Neural cell (in vitro differentiated cells): ENCODE results near the gene PRKCQ. TPM values are rescaled to one million over a fixed set of nuclear protein-coding genes. Genes with fewer than 3 reads are reported as not detected.

Source experiments
- H2AFZ ChIP-seq: fragments of 200-600, 300-800 bp; sonication (generic), shearing (Covaris generic); 2 replicates; pipeline ENCODE4 v1.6.0; 2014; ENCODE audit warnings: low read depth, mild to moderate bottlenecking, antibody characterized with exemption, low read length, moderate library complexity
- H3F3A ChIP-seq: fragments of 200-600 bp; shearing (Covaris generic); 2 replicates; pipeline ENCODE4 v1.6.1; 2016; ENCODE audit warnings: mild to moderate bottlenecking, moderate library complexity, mixed read lengths, antibody characterized with exemption, low read length; ENCODE audit not compliant: insufficient read depth, poor library complexity, severe bottlenecking
- H3K27ac ChIP-seq: fragments of 200-600, 300-800 bp; sonication (generic), shearing (Covaris generic); 2 replicates; pipeline ENCODE4 v1.5.1; 2014; ENCODE audit warnings: mild to moderate bottlenecking, low read length, moderate library complexity
- H3K27me3 ChIP-seq: fragments of 300-800, 200-600 bp; sonication (generic), shearing (Covaris generic); 2 replicates; pipeline ENCODE4 v1.6.0; 2014; ENCODE audit warnings: mild to moderate bottlenecking, low read depth, low read length, moderate library complexity; ENCODE audit not compliant: insufficient read depth
- H3K36me3 ChIP-seq: fragments of 300-800, 200-600 bp; sonication (generic), shearing (Covaris generic); 2 replicates; pipeline ENCODE4 v1.5.1; 2014; ENCODE audit warnings: mild to moderate bottlenecking, antibody characterized with exemption, low read length, moderate library complexity; ENCODE audit not compliant: insufficient read depth
- H3K4me2 ChIP-seq: fragments of 300-800, 200-600 bp; sonication (generic), shearing (Covaris generic); 2 replicates; pipeline ENCODE4 v1.6.0; 2014; ENCODE audit warnings: mild to moderate bottlenecking, low read length
- H3K4me3 ChIP-seq: fragments of 300-800, 200-600 bp; sonication (generic), shearing (Covaris generic); 2 replicates; pipeline ENCODE4 v1.5.1; 2014; ENCODE audit warnings: mild to moderate bottlenecking, low read length, moderate library complexity
- H3K79me2 ChIP-seq: fragments of 200-600 bp; shearing (Covaris generic); replicated peaks from 2 replicates; pipeline ENCODE4 v1.6.0; 2014; ENCODE audit warnings: mild to moderate bottlenecking, low read length, moderate library complexity; ENCODE audit not compliant: insufficient read depth
- H3K9ac ChIP-seq: fragments of 300-800, 200-600 bp; sonication (generic), shearing (Covaris generic); 2 replicates; pipeline ENCODE4 v1.6.1; 2016; ENCODE audit warnings: mild to moderate bottlenecking, low read length, mixed read lengths
- H3K9me2 ChIP-seq: fragments of 200-600 bp; shearing (Covaris generic); 2 replicates; pipeline ENCODE4 v1.6.1; 2016; ENCODE audit warnings: mild to moderate bottlenecking, low read length, mixed read lengths; ENCODE audit not compliant: insufficient read depth
- H3K9me3 ChIP-seq: fragments of 200-600, 300-800 bp; sonication (generic), shearing (Covaris generic); 2 replicates; pipeline ENCODE4 v1.6.1; 2016; ENCODE audit warnings: mild to moderate bottlenecking, mixed run types, low read length, moderate library complexity, mixed read lengths
- H4K20me1 ChIP-seq: fragments of 200-600 bp; shearing (Covaris generic); 2 replicates; pipeline ENCODE4 v1.6.1; 2016; ENCODE audit warnings: mild to moderate bottlenecking, mixed run types; ENCODE audit not compliant: insufficient read depth
- CTCF ChIP-seq: fragments of 450-650 bp; IDR thresholded peaks from 2 replicates; pipeline ENCODE4 v1.5.1; 2014; ENCODE audit warnings: antibody characterized with exemption, mild to moderate bottlenecking, moderate library complexity; ENCODE audit not compliant: poor library complexity, severe bottlenecking
- EP300 ChIP-seq: fragments of 450-650 bp; conservative IDR thresholded peaks from 2 replicates; pipeline ENCODE4 v1.6.1; 2014; ENCODE audit warnings: antibody characterized with exemption, mild to moderate bottlenecking, moderate library complexity; ENCODE audit not compliant: poor library complexity, severe bottlenecking
- EZH2 ChIP-seq: fragments of 200-600, 300-800 bp; shearing (Covaris generic), sonication (generic); IDR thresholded peaks from 2 replicates; pipeline ENCODE4 v1.6.1; 2014; ENCODE audit warnings: antibody characterized with exemption, low read length, borderline replicate concordance, mild to moderate bottlenecking; ENCODE audit not compliant: insufficient read depth, poor library complexity, severe bottlenecking
- MXI1 ChIP-seq: fragments of 450-650 bp; conservative IDR thresholded peaks from 2 replicates; pipeline ENCODE4 v1.6.1; 2014; ENCODE audit warnings: antibody characterized with exemption, mild to moderate bottlenecking; ENCODE audit not compliant: poor library complexity, severe bottlenecking
- POLR2AphosphoS5 ChIP-seq: IDR thresholded peaks from 2 replicates; pipeline ENCODE4 v1.6.1; 2012
- RAD21 ChIP-seq: fragments of 450-650 bp; conservative IDR thresholded peaks from 2 replicates; pipeline ENCODE4 v1.6.1; 2014; ENCODE audit warnings: antibody characterized with exemption, mild to moderate bottlenecking, moderate library complexity
- REST ChIP-seq: IDR thresholded peaks from 2 replicates; pipeline ENCODE4 v1.6.1; 2012; ENCODE audit warnings: borderline replicate concordance
- SMC3 ChIP-seq: fragments of 450-650 bp; conservative IDR thresholded peaks from 2 replicates; pipeline ENCODE4 v1.6.1; 2014; ENCODE audit warnings: antibody characterized with exemption, mild to moderate bottlenecking, moderate library complexity; ENCODE audit not compliant: poor library complexity
- TAF1 ChIP-seq: IDR thresholded peaks from 2 replicates; pipeline ENCODE4 v1.6.1; 2012; ENCODE audit warnings: low read depth
- polyA plus RNA-seq: library from polyadenylated mRNA; depleted of rRNA; stranded (reverse); fragments of >200 nt; gene quantifications from 2 replicates; pipeline ENCODE4 v1.2.3, GENCODE V29; 2014

Gene PRKCQ
- polyA plus RNA-seq, 1 donor from 2014 or later = 0.61 TPM

GRCh38 chr10:6595499-6595898 lies 15.4 kb upstream of the PRKCQ start:
- Histone ChIP-seq H4K20me1 (no peaks in the 10 kb centered on the region), H2AFZ (no peak overlapping the region), H3K9me2 (no peaks in the 10 kb centered on the region), H3K36me3 (no peaks in the 10 kb centered on the region), H3K4me2 (no peak overlapping the region), H3K4me3 (no peak overlapping the region), H3K9me3 (no peaks in the 10 kb centered on the region), H3F3A (no peaks in the 10 kb centered on the region), H3K9ac (no peak overlapping the region), H3K27ac (no peak overlapping the region), H3K79me2 (no peaks in the 10 kb centered on the region), H3K27me3 (no peaks in the 10 kb centered on the region)
- TF ChIP-seq MXI1 (no peak), TAF1 (no peak), EZH2 (no peak), SMC3 (no peak), REST (no peak), RAD21 (no peak), CTCF (no peak), POLR2AphosphoS5 (no peak), EP300 (no peak)

GRCh38 chr10:6593241-6593671 lies 13.2 kb upstream of the PRKCQ start:
- Histone ChIP-seq H3K9me3 (no peaks in the 10 kb centered on the region), H3K4me2 (no peak overlapping the region), H4K20me1 (no peaks in the 10 kb centered on the region), H3K27ac (no peak overlapping the region), H3K9me2 (no peaks in the 10 kb centered on the region), H3K9ac (no peak overlapping the region), H3K4me3 (no peak overlapping the region), H3K79me2 (no peaks in the 10 kb centered on the region), H3K36me3 (no peaks in the 10 kb centered on the region), H3F3A (no peaks in the 10 kb centered on the region), H2AFZ (no peak overlapping the region), H3K27me3 (no peaks in the 10 kb centered on the region)
- no peak for TF ChIP-seq EZH2
- TF ChIP-seq TAF1 = no peak
- no peak for TF ChIP-seq CTCF
- no peak for TF ChIP-seq POLR2AphosphoS5
- no peak for TF ChIP-seq MXI1
- TF ChIP-seq RAD21 = no peak
- TF ChIP-seq REST = no peak
- TF ChIP-seq SMC3 = no peak
- no peak for TF ChIP-seq EP300
